ENCODE data around the gene BHLHE40.

The BHLHE40 gene

GRCh38 chr3:4995500-4996053 lies 16.3 kb downstream of the BHLHE40 start:
- no peak for TF ChIP-seq CTCF (conservative IDR thresholded peaks at IDR 0.05; ENCODE audit: low read depth, low read length)
- no peak overlapping the region for H3K4me3 ChIP-seq (IDR thresholded peaks at IDR 0.05; ENCODE audit: insufficient read depth, low read depth, low read length)
- no peak overlapping the region for H2AFZ ChIP-seq (ENCODE audit: low read depth)
- no peaks in the 10 kb centered on the region for H3K4me1 ChIP-seq (ENCODE audit: low read depth, poor library complexity, severe bottlenecking)
- H3K27ac ChIP-seq: no peak overlapping the region
- H3K79me2 ChIP-seq (ENCODE audit: insufficient read depth, low read depth): no peaks in the 10 kb centered on the region
- no peaks in the 10 kb centered on the region for H3K36me3 ChIP-seq (ENCODE audit: insufficient read depth)
- no peak overlapping the region for H3K9ac ChIP-seq
- no peak overlapping the region for H3K4me2 ChIP-seq
- no peaks in the 10 kb centered on the region for H3K27me3 ChIP-seq (ENCODE audit: insufficient read depth, low read depth)
- no peaks in the 10 kb centered on the region for H4K20me1 ChIP-seq (ENCODE audit: insufficient read depth)

GRCh38 chr3:4996223-4996765 lies 17.1 kb downstream of the BHLHE40 start:
- H3K4me2 ChIP-seq: no peak overlapping the region
- H3K27ac ChIP-seq: no peak overlapping the region
- no peaks in the 10 kb centered on the region for H3K27me3 ChIP-seq (ENCODE audit: insufficient read depth, low read depth)
- no peak overlapping the region for H3K4me3 ChIP-seq (IDR thresholded peaks at IDR 0.05; ENCODE audit: insufficient read depth, low read depth, low read length)
- TF ChIP-seq CTCF (conservative IDR thresholded peaks at IDR 0.05; ENCODE audit: low read depth, low read length): no peak
- no peak overlapping the region for H3K9ac ChIP-seq
- no peaks in the 10 kb centered on the region for H3K36me3 ChIP-seq (ENCODE audit: insufficient read depth)
- no peaks in the 10 kb centered on the region for H4K20me1 ChIP-seq (ENCODE audit: insufficient read depth)
- no peaks in the 10 kb centered on the region for H3K4me1 ChIP-seq (ENCODE audit: low read depth, poor library complexity, severe bottlenecking)
- no peaks in the 10 kb centered on the region for H3K79me2 ChIP-seq (ENCODE audit: insufficient read depth, low read depth)
- no peak overlapping the region for H2AFZ ChIP-seq (ENCODE audit: low read depth)

GRCh38 chr3:4996771-4997291 lies 17.6 kb downstream of the BHLHE40 start:
- no peaks in the 10 kb centered on the region for H3K27me3 ChIP-seq (ENCODE audit: insufficient read depth, low read depth)
- H3K4me2 ChIP-seq: no peak overlapping the region
- no peak overlapping the region for H2AFZ ChIP-seq (ENCODE audit: low read depth)
- H3K4me1 ChIP-seq (ENCODE audit: low read depth, poor library complexity, severe bottlenecking): no peaks in the 10 kb centered on the region
- no peak for TF ChIP-seq CTCF (conservative IDR thresholded peaks at IDR 0.05; ENCODE audit: low read depth, low read length)
- H3K4me3 ChIP-seq (IDR thresholded peaks at IDR 0.05; ENCODE audit: insufficient read depth, low read depth, low read length): no peak overlapping the region
- no peak overlapping the region for H3K9ac ChIP-seq
- no peaks in the 10 kb centered on the region for H3K79me2 ChIP-seq (ENCODE audit: insufficient read depth, low read depth)
- H4K20me1 ChIP-seq (ENCODE audit: insufficient read depth): no peaks in the 10 kb centered on the region
- no peak overlapping the region for H3K27ac ChIP-seq
- no peaks in the 10 kb centered on the region for H3K36me3 ChIP-seq (ENCODE audit: insufficient read depth)

GRCh38 chr3:4997946-4998345 lies 18.7 kb downstream of the BHLHE40 start:
- Histone ChIP-seq H3K4me2 (no peak overlapping the region), H3K27ac (no peak overlapping the region), H3K79me2 (ENCODE audit: insufficient read depth, low read depth) (no peaks in the 10 kb centered on the region), H2AFZ (ENCODE audit: low read depth) (no peak overlapping the region), H3K36me3 (ENCODE audit: insufficient read depth) (no peaks in the 10 kb centered on the region), H3K4me1 (ENCODE audit: low read depth, poor library complexity, severe bottlenecking) (no peaks in the 10 kb centered on the region), H3K27me3 (ENCODE audit: insufficient read depth, low read depth) (no peaks in the 10 kb centered on the region), H3K9ac (no peak overlapping the region), H4K20me1 (ENCODE audit: insufficient read depth) (no peaks in the 10 kb centered on the region), H3K4me3 (IDR thresholded peaks at IDR 0.05; ENCODE audit: insufficient read depth, low read depth, low read length) (no peak overlapping the region)
- TF ChIP-seq CTCF (conservative IDR thresholded peaks at IDR 0.05; ENCODE audit: low read depth, low read length): no peak

Data from KMS-11 (cell line).